ENCODE measurements around the gene SF1.

The SF1 gene

DNA sequence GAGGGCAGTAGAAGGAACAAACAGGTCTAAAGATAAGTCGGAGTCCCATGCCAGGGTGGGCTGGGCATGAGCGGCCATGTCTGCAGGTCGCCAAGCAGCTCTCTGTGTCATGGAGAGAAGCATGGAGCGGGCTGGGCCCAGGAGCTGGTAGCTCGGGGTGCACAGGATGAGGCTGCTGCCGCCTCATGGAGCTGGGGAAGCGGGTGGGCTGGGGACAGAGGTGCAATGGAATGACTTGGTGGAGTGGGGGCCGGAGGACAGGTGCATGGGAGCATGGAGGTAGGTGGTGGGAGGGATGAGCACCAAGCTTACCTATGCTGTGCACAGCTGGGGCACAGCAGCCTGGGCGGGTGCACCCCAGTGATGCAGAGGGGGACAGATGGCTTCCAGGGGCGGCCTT is 58.9 kb downstream of the SF1 start:
- ChIA-PET POLR2A (no interaction called here), CTCF (interaction anchor here (0.8 to 4.3 kb wide), 6 partner anchors 10 to 468 kb away, joined by 3 to 23 read pairs (median 4); no protein-coding TSS in a partner anchor)
- TF ChIP-seq, protein P1, sequence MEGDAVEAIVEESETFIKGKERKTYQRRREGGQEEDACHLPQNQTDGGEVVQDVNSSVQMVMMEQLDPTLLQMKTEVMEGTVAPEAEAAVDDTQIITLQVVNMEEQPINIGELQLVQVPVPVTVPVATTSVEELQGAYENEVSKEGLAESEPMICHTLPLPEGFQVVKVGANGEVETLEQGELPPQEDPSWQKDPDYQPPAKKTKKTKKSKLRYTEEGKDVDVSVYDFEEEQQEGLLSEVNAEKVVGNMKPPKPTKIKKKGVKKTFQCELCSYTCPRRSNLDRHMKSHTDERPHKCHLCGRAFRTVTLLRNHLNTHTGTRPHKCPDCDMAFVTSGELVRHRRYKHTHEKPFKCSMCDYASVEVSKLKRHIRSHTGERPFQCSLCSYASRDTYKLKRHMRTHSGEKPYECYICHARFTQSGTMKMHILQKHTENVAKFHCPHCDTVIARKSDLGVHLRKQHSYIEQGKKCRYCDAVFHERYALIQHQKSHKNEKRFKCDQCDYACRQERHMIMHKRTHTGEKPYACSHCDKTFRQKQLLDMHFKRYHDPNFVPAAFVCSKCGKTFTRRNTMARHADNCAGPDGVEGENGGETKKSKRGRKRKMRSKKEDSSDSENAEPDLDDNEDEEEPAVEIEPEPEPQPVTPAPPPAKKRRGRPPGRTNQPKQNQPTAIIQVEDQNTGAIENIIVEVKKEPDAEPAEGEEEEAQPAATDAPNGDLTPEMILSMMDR (IDR thresholded peaks at IDR 0.05; ENCODE audit: insufficient read depth, low read length, missing control alignments), result no peak
- H3K4me3 ChIP-seq (ENCODE audit: low read depth, low read length), result no peak overlapping the region
- no peak for DNase-seq (ENCODE audit: low read depth, low spot score)

DNA sequence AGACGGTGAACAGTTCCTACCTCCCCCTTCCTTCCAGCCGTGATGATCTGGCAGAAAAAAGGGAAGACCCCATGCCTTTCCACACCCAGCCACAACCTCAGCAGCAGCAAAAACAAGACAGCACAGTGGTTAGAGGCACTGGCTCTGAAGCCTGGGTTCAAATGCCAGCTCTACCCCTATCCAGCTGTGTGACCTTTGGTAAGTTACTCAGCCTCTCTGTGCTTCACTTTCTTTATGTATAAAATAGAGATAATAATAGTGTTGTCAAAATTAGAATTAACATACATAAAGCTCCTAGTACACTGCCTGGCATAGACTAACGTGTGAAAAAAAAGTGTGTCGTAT is 59.6 kb downstream of the SF1 start:
- CTCF ChIA-PET, result interaction anchor here (0.9 to 4.3 kb wide), 4 partner anchors 10 to 270 kb away, joined by 3 to 23 read pairs (median 6); no protein-coding TSS in a partner anchor
- no peak overlapping the region for H3K4me3 ChIP-seq (ENCODE audit: low read depth, low read length)
- no peak for DNase-seq (ENCODE audit: low read depth, low spot score)
- TF ChIP-seq, protein P1 (IDR thresholded peaks at IDR 0.05; ENCODE audit: insufficient read depth, low read length, missing control alignments), result no peak
- POLR2A ChIA-PET, result no interaction called here

DNA sequence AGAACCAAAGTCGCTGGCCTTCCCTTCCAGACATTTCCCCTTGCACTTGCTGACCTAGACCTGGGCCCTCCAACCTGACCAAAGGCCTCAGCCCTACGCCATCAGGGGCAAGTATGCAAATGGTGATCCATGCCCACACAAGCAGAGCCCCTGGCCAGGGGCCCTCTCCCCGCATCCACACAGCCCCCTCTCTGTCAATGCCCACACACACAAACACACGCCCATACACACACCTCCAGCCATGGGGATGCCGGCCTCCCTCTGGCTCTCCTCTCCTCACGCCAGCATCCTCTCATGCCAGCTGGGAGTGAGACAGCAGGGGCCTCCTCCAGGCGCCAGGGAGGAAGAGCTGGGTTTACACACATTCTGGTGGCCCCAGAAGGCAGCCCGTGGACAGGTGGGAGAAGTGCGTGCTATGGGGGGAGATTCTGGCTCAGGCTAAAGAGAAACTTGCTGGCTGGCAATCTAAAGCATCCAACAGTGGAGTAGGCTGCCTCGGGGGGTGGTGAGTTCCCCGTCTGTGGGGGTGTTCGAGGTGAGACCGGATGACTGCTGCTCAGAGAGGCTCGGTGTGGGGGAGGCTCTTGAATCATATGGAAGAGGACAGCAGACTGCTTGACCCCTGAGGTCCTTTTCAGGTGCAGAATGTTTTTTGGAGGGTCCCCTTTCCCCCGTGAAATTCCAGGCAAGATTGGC is 60.1 kb downstream of the SF1 start:
- TF ChIP-seq, protein P1 (IDR thresholded peaks at IDR 0.05; ENCODE audit: insufficient read depth, low read length, missing control alignments), result no peak
- ChIA-PET POLR2A (no interaction called here), CTCF (interaction anchor here (0.7 to 4.3 kb wide), 8 partner anchors 8 to 269 kb away, joined by 3 to 23 read pairs (median 4); no protein-coding TSS in a partner anchor)
- no peak for DNase-seq (ENCODE audit: low read depth, low spot score)
- no peak overlapping the region for H3K4me3 ChIP-seq (ENCODE audit: low read depth, low read length)

DNA sequence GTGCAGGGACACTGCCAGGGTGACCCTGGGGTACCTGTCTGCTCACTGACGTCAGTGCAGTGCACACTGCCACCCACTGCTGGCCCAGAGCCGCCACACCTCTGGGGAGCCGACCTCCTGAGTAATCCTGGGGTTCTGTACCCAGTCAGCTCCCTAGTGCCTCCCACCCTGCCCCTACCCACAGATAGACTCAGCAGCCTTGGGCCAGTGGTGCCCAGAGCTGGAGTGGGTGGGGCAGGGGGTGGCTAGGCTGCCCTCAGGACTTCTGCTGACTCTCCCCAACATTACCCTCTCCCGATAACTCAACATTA is 61.1 kb downstream of the SF1 start:
- TF ChIP-seq, protein P1 (IDR thresholded peaks at IDR 0.05; ENCODE audit: insufficient read depth, low read length, missing control alignments), result no peak
- POLR2A ChIA-PET, result no interaction called here

DNA sequence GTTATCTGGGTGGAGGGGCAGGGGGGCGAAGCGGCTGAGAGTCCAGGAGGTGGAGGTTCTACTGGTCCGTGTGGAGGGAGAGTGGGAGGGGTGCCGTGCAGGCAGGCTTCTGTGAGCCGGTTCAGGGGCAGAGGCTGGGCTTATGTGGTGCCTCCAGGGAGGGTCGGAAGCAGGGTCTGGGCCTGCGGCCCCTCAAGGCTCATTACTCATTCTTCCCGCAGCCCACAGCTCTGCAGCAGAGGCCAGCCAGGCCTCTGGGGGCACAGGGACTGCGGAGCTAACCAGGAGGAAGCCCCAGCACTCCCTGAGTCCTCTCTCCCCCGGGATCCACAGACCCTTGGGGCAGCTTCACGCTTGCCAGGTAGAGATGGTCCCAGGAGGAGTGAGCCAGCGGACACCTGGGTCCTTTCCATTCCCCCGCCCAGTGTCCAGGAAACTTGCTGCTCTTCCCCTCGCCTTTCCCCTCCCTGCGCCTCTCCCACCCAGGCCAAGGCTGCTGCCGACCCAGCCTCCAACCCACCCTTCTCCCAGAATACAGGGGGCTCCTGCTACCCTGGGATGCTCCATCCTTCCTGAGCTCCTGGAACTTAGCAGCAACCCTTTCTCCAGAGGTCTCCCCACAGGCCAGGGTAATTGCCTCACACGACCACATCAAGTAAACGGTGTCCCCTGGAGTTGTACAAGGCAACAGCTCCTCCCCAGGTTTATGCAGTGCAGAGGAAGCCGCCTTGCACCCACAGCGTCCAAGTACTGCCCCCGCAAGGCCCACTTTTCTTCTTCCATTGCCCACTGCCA is 61.7 kb downstream of the SF1 start:
- TF ChIP-seq, protein P1 (IDR thresholded peaks at IDR 0.05; ENCODE audit: insufficient read depth, low read length, missing control alignments), result no peak
- DNase-seq (ENCODE audit: low read depth, low spot score), result no peak
- CTCF ChIA-PET, result interaction anchor here (0.7 to 4.3 kb wide), 4 partner anchors 10 to 66 kb away, joined by 3 to 23 read pairs (median 6); partner anchors contain the start of gene RASGRP2
- no peak overlapping the region for H3K4me3 ChIP-seq (ENCODE audit: low read depth, low read length)
- POLR2A ChIA-PET, result no interaction called here

More for the DNA sequence above, 61.1 kb downstream of the SF1 start:
- CTCF ChIA-PET, result interaction anchor here (0.7 to 4.3 kb wide), 6 partner anchors 9 to 66 kb away, joined by 3 to 23 read pairs (median 4); partner anchors contain the start of gene RASGRP2
- H3K4me3 ChIP-seq (ENCODE audit: low read depth, low read length), result no peak overlapping the region
- no peak for DNase-seq (ENCODE audit: low read depth, low spot score)
